ENCODE data around the gene ESRRG. TPM values are rescaled to one million over a fixed set of nuclear protein-coding genes. Genes with fewer than 3 reads are reported as not detected.

Gene ESRRG
- total and polyA plus RNA-seq, 2 experiments from 2014 or later = 1.2 to 1.7 TPM

DNA sequence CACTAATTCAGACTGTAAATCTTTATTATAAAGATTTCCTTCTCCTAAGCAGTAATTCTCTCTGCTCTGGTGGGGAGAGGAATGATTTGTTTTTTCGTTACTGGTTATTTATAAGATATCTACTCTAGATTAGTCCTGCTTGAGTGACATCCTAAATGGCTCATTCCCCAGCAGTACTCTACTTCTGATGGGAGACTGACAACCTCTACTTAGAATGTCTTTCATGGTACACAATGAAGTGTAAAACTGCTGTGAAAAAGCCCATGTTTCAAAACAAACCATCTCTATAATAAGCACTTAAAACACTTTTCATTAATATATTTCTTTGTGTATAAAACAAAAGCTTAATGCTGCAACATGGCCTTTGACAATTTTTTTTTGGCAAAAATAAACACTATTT, 33.9 kb upstream of the ESRRG start:
- Mint-ChIP-seq H3K27ac (no peak overlapping the region), H3K27me3 (ENCODE audit: insufficient read depth, low read depth, poor library complexity) (no peaks in the 10 kb centered on the region), H3K36me3 (ENCODE audit: low read depth) (no peaks in the 10 kb centered on the region), H3K9me3 (no peaks in the 10 kb centered on the region), H3K4me3 (no peak overlapping the region), H3K4me1 (peaks cover 5% of the 10 kb centered on the region; the same call in 2 of the 3 replicates)
- Histone ChIP-seq H3K79me2 (replicated peaks; ENCODE audit: insufficient read depth) (no peaks in the 10 kb centered on the region), H3K36me3 (ENCODE audit: insufficient read depth) (no peaks in the 10 kb centered on the region), H3K4me3 (no peak overlapping the region), H3K4me2 (no peak overlapping the region), H3K27me3 (ENCODE audit: insufficient read depth) (no peaks in the 10 kb centered on the region), H3K9me2 (ENCODE audit: insufficient read depth) (no peaks in the 10 kb centered on the region), H3K4me1 (ENCODE audit: insufficient read depth) (no peaks in the 10 kb centered on the region; the same call in 1 of the 2 replicates), H4K20me1 (replicated peaks; ENCODE audit: insufficient read depth) (no peaks in the 10 kb centered on the region), H2AFZ (no peak overlapping the region), H3F3A (replicated peaks; ENCODE audit: low read depth) (no peaks in the 10 kb centered on the region), H3K27ac (ENCODE audit: low read depth) (no peak overlapping the region)
- TF ChIP-seq ZNF114 (CRISPR knock-in tag; IDR thresholded peaks at IDR 0.05) (no peak), POLR2AphosphoS5 (IDR thresholded peaks at IDR 0.05; ENCODE audit: low read depth) (no peak), NANOG (IDR thresholded peaks at IDR 0.05; ENCODE audit: borderline replicate concordance) (no peak), STAT1 (IDR thresholded peaks at IDR 0.05; ENCODE audit: unreplicated experiment) (no peak), EZH2 (IDR thresholded peaks at IDR 0.05; ENCODE audit: low read depth, unreplicated experiment) (no peak), JUNB (IDR thresholded peaks at IDR 0.05; ENCODE audit: unreplicated experiment) (no peak), EZH2phosphoT487 (IDR thresholded peaks at IDR 0.05; ENCODE audit: unreplicated experiment) (no peak), CREB1 (CRISPR knock-in tag; IDR thresholded peaks at IDR 0.05; ENCODE audit: low read depth) (no peak)
- TF ChIP-seq, protein P1, sequence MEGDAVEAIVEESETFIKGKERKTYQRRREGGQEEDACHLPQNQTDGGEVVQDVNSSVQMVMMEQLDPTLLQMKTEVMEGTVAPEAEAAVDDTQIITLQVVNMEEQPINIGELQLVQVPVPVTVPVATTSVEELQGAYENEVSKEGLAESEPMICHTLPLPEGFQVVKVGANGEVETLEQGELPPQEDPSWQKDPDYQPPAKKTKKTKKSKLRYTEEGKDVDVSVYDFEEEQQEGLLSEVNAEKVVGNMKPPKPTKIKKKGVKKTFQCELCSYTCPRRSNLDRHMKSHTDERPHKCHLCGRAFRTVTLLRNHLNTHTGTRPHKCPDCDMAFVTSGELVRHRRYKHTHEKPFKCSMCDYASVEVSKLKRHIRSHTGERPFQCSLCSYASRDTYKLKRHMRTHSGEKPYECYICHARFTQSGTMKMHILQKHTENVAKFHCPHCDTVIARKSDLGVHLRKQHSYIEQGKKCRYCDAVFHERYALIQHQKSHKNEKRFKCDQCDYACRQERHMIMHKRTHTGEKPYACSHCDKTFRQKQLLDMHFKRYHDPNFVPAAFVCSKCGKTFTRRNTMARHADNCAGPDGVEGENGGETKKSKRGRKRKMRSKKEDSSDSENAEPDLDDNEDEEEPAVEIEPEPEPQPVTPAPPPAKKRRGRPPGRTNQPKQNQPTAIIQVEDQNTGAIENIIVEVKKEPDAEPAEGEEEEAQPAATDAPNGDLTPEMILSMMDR (conservative IDR thresholded peaks at IDR 0.05; ENCODE audit: low read depth in 2 of 2) = no peak
- TF ChIP-seq, protein P2, sequence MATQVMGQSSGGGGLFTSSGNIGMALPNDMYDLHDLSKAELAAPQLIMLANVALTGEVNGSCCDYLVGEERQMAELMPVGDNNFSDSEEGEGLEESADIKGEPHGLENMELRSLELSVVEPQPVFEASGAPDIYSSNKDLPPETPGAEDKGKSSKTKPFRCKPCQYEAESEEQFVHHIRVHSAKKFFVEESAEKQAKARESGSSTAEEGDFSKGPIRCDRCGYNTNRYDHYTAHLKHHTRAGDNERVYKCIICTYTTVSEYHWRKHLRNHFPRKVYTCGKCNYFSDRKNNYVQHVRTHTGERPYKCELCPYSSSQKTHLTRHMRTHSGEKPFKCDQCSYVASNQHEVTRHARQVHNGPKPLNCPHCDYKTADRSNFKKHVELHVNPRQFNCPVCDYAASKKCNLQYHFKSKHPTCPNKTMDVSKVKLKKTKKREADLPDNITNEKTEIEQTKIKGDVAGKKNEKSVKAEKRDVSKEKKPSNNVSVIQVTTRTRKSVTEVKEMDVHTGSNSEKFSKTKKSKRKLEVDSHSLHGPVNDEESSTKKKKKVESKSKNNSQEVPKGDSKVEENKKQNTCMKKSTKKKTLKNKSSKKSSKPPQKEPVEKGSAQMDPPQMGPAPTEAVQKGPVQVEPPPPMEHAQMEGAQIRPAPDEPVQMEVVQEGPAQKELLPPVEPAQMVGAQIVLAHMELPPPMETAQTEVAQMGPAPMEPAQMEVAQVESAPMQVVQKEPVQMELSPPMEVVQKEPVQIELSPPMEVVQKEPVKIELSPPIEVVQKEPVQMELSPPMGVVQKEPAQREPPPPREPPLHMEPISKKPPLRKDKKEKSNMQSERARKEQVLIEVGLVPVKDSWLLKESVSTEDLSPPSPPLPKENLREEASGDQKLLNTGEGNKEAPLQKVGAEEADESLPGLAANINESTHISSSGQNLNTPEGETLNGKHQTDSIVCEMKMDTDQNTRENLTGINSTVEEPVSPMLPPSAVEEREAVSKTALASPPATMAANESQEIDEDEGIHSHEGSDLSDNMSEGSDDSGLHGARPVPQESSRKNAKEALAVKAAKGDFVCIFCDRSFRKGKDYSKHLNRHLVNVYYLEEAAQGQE (IDR thresholded peaks at IDR 0.05; ENCODE audit: unreplicated experiment) = no peak
- TF ChIP-seq, protein P3, sequence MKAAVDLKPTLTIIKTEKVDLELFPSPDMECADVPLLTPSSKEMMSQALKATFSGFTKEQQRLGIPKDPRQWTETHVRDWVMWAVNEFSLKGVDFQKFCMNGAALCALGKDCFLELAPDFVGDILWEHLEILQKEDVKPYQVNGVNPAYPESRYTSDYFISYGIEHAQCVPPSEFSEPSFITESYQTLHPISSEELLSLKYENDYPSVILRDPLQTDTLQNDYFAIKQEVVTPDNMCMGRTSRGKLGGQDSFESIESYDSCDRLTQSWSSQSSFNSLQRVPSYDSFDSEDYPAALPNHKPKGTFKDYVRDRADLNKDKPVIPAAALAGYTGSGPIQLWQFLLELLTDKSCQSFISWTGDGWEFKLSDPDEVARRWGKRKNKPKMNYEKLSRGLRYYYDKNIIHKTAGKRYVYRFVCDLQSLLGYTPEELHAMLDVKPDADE (IDR thresholded peaks at IDR 0.05) = no peak
- ATAC-seq = no peak
- DNase-seq (ENCODE audit: low spot score) = no peak

Measured in GM23338 (cell line).